NCI-H2227 treated with DMSO at 0.1 percent for 48 hours (cell line): ENCODE data around the gene KRT71.

Experiments used
- DNase-seq: peaks from one replicate; lab custom pipeline; 2025; lab: John Stamatoyannopoulos, UW

The KRT71 gene

DNA sequence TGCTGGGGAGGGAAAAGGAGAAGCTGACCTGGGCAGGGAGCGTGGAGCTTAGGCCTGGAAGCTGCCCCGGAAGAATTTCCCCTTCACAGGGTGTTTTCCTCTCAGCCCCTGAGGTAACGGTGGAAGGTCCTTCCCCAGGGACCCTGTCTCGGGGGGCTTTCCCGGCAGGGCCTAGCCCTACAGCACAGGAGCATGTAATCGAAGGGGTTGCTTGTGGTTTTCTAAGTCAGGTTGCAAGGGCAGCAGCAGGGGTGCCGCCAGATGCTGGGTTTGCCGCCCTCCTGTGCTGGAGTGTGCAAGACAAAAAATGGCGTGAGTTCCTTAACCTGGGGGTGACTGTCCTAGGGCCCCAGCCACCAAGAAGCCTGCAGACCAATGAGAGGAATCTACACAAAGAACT, 22.3 kb upstream of the KRT71 start:
- no peak for DNase-seq

DNA sequence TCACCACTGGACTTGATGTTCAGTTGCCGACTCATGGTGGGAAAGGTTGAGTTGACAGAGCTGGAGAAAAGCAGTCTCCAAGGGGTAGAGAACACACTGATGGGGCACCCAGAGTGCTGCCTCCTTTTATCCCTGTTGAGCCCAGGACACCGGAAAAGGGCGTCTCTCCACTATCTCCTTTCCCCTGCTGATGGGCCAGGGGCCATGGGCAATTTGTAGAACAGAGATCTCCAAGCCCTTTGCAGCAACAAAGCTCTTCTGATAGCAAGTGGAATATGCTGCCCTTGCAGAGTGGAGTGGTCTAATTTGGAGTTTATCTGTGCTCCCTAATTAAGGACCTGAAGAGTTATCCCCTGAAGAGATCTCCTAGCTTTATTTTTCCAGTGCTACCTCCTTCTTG, 20.8 kb upstream of the KRT71 start, which contains the start of gene KRT74:
TSS of gene KRT74 (minus strand) at position 101 of the 400 bp plus-strand sequence. CDS start at position 35, 66 bp downstream.
- DNase-seq = no peak

DNA sequence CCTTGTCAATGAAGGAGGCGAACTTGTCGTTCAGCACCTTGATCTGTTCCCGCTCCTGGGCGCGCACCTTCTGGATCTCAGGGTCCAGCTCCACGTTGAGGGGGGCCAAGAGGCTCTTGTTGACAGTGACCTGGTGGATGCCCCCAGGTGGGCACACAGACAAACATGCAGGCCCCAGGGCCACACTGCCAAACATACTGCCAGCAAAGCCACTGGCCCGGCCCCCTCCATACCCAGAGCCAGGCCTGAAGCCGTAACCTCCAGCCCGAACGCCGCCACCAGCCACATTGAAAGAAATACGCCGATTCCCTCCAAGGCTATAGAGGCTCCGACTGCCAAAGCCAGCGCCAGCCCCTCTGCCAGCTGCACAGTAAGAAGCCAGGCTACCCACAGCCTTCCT, 20.4 kb upstream of the KRT71 start:
- no peak for DNase-seq

DNA sequence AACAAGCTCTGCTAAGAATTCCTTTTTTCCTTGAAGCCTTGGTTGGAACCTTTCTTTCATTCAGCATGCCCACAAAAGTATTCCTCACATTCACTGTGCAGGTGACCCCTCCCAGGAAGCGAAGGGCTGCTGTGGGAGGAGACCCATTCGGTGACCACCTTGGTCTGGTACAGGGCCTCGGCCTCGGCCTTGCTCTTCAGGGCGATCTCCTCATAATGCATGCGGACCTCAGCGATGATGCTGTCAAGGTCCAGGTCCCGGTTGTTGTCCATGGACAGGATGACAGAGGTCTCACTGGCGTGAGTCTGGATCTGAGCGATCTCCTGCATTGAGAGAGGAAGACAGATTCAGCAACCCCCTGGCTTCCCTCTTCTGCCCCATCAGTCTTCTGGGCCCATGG, 17.6 kb upstream of the KRT71 start:
- no peak for DNase-seq

DNA sequence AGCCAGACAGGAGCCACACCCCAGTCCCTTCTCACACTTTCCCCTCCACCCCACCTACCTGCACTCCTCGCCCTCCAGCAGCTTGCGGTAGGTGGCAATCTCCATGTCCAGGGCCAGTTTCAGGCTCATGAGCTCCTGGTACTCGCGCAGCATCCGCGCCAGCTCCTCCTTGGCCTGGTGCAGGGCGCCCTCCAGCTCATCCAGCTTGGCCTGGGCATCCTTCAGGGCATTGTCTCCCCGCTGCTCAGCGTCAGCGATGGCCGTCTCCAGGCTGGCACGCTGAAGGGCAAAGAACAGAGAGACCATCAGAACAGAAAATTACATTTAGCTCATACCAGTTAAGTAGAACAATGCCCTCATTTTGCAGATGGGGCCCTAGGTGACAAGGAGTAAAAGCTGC, 15.2 kb upstream of the KRT71 start:
- no peak for DNase-seq

DNA sequence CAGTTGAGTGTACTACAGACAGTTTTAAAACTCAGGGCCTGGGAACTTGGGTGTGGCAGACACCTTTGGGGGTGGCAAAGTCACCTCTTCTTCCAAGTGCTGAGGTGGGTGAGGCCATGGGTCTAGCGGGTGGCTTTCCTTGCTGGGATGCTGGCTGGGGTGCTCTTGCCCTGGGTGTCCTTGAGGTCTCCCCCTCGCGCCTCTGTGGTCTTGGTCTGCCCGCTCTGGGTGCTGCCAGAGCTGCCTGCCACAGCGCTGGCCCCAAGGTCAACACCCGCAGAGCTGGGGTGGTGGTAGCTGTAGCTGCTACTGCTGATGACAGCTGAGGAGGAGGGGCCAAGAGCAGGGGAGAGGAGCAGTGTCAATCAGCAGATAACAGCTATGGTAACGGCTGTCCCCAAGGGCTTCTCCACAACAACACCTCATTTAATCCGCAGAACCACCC, 13.9 kb upstream of the KRT71 start:
- no peak for DNase-seq

DNA sequence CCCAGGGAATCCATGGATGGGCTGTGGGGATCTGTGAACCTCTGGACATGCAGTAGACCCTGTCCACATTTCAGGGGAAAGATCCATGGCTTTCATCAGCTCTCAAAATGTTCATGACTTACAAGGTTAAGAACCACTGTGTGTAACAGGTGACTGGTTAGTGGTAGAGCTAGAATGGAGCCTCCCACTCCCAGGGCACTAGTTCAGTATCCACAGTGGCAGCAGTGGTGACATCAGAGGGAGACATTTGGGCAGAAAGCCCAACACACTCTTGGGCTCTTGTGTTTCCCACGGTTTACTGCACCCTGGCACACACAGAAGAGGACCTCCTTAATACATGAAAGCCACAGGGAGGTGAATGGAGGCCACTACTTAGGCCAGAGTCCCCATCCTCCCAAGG, 11.6 kb upstream of the KRT71 start:
- DNase-seq = no peak

DNA sequence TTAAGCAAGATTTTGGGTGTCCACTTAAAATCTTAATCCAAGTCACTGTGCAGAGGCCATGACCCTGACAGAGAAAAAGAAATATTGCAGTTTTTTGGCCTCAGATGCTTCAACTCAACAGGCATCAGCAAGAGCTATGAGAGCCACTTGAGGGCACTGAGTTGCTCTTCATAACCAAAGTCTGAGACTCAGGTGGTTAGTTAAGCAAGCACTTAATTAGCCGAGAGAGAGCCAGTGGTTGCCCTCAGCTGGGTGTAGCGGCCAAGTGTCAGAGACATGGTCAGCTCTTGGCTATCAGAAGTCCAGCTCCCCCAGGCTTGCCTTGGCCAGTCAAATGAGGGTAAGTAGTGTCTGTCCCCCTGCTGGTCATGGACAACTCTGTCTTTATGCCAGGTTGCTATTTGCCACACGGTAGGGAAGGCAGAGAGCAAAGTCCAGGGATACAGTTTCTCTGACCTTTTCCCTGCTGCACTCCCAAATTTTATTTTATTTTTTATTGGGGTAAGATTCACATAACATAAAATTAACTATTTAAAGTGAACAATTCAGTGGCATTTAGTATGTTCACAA, 9.0 kb upstream of the KRT71 start:
- no peak for DNase-seq

DNA sequence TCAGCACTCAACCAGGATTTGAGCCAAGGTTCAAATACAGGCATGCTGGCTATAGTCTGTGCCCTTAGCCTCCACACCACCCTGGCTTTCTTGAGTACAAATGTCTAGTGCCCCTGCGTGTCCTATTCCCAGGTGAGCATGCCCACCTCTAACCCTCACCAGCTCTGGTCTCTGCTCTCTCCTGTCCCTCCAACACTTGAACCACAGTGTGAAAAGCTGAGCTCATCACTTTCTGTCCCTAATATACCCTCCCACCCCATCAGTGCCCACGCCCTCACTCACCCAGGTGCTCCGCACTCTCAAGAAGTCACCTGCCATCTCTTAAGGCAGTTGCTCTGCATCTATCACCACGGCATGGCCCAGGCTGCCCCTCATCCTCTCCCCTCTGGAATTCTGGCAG, 7.0 kb upstream of the KRT71 start:
- DNase-seq = no peak

DNA sequence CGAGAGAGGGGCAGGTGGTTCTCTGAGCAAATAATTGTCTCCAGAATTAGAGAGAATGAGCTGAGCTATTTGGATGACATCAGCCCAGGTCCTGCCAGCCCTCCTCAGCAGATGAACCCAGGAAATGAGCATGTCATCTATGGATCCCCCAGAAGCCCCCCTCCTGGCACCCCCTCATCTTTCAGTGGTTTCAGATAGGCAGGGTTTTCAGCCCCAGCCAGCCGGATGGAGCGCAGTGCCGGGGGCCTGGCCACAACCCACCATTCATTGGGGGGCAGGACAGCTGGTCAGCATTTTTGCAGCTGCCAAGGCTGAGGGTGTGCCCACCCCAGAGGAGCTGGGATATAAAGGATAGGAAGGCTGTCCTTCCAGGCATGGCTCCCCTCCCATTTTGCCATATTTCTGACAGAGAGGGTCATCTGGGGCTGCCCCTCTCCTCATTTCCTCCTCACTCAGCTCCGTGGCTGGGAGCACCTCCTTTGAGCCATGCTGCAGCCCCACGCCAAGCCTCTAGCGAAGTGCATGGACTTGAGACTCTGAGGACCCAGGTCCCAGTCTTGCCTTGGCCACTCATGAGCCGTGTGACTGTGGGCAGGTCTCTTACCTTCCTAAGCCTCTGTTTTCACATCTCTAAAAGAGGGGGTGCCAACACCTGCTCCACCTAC, 6.0 kb upstream of the KRT71 start:
- DNase-seq = no peak

DNA sequence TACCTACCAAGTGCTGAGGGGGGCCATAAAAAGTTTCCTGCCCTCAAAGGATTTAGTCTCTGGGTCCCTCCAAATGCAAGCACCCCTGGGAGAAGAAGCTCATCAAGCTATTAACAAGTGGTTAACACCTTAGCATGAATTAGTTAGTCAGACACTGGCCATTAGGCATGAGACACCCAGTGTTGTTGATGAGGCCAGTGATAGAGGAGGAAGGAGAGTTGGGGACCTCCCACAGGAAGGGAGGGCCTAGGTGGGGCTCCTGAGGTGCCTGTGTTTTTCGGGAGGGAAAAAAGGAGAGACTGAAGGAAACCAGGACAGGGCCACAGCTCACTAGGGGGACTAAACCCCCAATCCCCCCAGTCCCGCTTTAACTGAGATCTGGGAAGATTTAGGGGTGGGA, 4.5 kb upstream of the KRT71 start:
- DNase-seq = no peak

DNA sequence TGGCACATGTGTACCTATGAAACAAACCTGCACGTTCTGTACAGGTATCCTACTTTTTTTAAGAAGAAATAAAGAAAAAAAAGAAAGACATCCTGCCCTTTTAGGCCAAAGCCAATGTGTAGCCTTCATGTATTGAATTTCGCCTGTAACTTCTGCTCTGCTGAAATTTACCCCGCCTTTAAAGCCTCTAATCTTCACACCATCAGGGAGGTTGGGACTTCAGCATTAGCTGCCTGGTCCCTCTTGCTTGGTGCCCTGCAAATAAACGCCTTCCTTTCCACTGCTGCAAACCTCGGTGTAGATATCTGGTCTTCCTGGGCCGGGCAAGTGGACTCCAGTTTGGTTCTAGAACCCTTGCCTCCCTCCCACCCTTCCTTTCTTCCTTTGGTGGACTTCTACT, 2.6 kb upstream of the KRT71 start:
- no peak for DNase-seq

DNA sequence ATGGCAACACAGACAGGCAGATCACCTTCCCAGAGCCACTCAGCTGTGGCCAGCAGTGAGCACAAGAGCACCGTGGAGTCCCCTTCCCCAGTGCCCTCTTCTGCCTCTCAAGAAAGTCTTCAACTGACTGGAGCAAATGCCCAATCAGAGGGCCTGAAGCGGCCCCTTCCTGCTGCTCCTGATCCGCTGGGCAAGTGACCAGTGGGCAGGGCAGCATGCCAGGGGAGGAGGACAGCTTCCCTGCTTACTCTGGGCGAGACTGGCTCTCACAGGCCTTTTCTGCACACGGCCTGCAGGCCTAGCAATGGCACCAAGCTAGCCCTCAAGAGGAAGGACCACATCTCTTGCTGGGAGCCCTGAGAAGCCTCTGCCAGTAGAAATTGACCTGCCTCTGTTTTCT, 890 bp downstream of the KRT71 start:
- no peak for DNase-seq

DNA sequence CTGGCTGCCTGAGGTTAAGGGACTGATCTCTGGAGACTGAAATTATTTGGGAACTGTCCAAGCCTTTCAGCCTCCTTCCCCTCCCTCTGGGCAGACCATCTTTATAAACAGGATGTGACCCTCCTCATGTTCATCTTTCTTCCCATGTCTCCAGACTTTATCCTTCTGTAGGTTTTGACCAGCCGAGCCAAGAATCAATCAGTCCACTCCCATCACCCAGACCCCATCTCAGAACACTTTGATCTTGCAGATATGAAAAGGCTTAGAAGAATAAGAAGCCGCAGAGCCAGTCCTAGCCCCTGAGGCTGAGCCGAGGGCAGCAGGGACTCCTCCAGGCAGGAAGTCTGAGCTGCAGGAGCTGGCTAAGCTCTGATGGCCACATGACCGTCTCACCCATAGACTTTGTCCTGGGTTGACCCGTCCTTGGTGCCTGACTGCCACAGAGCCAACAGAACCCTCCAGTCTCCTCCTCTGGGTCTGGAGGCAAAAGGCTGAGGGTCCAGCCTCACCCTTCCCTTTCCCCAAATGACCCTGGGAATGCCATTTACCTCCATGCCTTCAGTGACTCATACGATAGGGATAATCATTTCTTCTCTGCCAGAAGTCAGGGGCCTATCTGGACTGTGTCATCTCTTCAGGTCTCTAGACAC, 1.6 kb downstream of the KRT71 start:
- DNase-seq = no peak

DNA sequence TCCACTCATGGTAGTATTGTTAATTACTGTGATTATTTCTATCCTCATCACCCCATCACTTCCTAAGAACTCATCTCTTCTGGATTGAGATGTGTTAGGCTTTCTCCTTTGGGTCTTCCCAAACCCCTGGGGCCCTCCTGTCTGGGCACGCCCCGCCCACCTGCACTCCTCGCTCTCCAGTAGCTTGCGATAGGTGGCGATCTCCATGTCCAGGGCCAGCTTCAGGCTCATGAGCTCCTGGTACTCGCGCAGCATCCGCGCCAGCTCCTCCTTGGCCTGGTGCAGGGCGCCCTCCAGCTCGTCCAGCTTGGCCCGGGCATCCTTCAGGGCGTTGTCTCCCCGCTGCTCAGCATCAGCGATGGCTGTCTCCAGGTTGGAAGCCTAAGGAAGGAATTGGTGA, 6.8 kb downstream of the KRT71 start:
- no peak for DNase-seq

DNA sequence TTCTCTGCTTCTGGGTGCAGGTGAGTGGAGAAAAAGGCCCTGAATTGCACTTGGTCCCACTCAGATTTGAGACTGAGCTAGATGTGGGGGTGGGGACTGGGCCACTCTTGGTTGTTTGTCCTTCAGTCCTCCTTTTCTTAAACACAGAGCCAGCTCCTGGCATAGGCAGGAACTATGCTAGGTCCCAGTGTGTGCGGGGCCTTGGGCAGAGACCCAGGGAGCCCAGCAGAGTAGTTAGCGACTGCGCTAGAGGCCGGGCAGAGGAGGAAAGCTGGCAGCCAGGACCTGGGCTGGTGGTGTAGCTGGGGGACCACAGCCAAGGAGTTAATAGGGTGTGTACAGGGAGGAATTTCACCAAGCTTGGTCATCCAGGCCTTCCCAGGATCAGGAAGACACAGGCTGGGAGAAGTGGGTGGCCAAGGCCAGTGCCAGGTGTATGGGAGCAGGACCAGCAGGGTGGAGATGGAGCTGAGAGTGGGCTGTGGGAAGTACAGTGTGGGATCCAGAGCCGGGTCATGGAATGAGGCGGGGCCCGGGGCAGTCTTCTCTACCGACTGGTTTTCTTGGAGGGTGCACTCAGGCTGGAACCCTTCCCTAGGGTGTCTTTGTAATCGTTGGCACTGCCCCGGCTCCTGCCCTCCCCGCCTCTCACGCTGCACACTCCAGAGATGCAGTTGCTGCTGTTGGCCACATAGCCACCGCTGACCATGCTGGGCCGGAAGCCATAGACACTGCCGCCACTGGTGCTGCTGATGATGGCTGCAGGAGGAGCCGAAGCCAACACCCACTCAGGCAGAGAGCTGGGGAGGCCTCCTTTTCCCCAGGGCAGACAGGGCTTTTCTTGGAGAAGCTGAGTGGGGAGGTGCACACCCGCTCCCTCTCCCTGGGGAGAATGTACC, 8.7 kb downstream of the KRT71 start:
- DNase-seq = no peak

DNA sequence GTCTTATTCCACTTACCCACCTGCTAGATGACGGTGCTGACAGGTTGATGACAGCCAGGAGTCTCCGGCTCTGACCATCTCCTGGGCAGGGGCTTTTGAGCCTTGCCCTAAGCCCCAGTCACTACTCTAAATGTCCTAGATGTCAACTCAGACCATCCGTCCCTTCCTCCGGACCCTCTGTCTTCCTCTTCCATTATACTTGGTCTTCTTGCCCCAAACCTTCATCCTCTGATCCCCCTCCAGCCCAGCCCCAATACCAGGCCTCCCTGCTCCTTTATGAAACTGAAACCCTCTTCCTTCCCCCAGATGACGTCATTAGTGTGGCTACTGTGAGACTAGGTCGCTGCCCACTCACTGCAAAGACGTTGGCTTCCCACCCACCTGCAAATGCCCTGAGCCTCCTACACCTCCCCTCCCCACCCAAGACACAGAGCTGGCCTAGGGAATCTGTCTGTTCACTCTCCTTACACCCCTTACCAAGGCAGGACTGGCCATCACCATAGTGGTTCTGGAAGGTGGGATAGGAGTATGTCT, 10.1 kb downstream of the KRT71 start:
- no peak for DNase-seq

DNA sequence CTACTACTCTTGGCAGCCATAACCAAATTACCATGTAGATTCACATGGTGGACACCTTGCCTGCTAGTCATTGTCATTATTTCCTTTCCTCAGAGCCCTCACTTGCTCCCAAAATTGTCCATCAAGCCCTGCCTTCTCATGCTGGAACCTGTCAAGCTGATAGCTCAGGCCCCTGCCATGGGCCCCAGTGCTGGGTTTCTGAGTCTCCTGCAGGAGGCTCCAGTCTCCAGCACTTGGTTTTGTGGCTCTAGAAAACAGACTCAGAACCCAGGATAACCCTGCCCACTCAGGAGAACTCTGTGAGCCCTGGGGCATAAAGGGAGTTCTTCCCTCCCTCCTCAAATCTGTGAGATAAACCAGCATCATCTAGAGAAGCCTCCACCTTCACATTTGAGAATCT, 10.8 kb downstream of the KRT71 start:
- no peak for DNase-seq

DNA sequence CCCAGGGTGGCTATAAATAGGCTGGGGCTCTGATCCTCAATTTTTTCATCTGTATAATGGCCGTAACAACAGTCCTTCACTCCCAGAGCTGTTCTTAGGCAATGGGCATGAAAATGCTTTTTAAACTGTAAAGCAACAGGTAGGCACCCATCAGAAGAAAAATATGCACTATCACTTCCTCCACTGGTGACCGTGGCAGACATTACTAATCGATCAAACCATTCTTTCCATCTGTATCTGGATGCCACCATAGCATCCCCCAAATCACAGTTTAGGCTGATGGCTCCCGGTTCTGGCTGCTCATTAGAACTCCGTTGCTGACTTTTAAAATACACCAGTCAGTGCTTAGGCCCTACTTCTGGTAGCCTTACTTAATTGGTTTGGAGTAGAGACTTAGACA, 11.2 kb downstream of the KRT71 start:
- DNase-seq = no peak

DNA sequence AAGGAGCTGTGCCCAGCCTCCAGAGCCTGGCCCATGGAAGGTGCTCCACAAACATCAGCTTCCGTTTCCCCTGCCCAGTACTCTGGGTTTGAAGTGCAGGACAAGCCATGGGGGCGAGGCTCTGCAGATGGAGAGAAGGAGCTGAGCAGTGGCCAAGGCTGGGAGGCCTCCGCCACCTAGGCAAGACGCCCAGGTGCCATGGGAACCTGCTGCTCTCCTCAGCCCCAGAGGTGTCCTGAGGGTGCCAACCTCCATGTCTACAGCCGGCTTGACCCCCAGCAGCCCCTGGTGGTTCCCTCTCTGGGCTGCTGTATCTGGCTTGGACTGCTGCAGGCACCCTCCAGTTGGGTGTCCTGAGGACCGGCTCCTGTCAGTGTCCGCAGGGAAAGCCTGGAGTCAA, 12.4 kb downstream of the KRT71 start:
- DNase-seq = no peak

DNA sequence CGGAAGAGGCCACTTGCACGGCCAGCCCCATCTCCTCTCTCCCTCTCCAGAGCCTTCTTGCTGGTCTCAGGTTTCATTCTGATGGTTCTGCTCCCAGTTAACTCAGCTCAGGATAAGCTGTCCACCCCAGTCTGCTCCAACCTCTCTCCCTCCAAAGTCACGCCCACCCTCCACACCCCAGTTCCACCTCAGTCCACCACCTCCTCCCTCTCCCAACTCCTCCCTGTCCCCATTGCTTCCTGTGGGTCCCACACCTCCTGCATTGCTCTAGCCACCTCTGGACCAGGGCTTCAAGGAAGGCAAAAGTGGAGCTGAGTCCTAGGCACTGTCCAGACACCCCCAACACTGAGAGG, 13.1 kb downstream of the KRT71 start:
- no peak for DNase-seq

DNA sequence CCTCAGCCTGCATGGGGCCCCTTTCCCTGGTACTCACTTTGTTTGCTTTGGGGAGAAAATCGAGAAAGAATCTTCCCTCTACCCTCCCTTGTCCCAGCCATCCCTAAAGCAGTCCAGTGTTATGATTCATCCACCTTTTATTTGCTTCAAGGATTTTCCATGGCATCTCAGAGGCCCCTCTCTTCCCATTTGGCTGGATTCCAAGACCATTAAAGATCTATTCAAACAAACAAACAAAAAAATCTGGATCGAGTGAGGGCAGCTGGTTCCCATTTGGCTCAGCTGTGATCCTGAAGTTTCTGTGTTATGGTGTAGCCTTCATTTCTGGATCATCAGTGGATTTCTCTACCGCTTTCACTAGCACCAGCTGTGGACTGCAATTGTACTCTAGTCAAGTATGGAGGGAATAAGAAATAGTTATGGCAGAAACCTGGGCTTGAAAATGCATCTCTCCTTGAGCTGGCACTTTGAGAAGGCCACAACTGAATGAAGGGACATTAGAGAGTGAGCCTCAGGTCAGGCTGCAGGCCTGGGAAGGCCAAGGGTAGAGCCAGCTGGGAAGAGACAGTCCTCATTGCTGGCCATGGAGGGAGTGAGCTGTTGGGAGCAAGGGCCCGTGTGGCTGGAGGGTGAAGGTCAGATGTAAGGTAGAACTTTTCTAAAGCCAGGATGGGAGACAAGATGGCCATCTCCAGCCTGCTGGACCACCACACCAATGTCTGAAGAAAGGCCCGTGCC, 13.7 kb downstream of the KRT71 start:
- DNase-seq = peak; percentile 36
